ENCODE data around the gene PPP1R36. TPM values are rescaled to one million over a fixed set of nuclear protein-coding genes. Genes with fewer than 3 reads are reported as not detected.
"Not testable (repeated sequence)": the region's sequence is repeated elsewhere in the genome, so short reads cannot be mapped to it uniquely, and the experiment has no call there.

The PPP1R36 gene
- total RNA-seq, 1 donor from 2014 or later = 1.1 TPM

GRCh38 chr14:64614166-64614565 lies 64.4 kb downstream of the PPP1R36 start:
- no peak for DNase-seq (ENCODE audit: low spot score)
- Mint-ChIP-seq H3K27me3 (ENCODE audit: low read depth) (no peaks in the 10 kb centered on the region), H3K27ac (ENCODE audit: unreplicated experiment) (no peak overlapping the region), H3K36me3 (ENCODE audit: low read depth) (no peaks in the 10 kb centered on the region), H3K4me1 (ENCODE audit: low read depth) (peaks cover 34% of the 10 kb centered on the region), H3K9me3 (ENCODE audit: low read depth) (no peaks in the 10 kb centered on the region), H3K4me3 (ENCODE audit: unreplicated experiment) (no peak overlapping the region)
- no peak for TF ChIP-seq CTCF (IDR thresholded peaks at IDR 0.05)

GRCh38 chr14:64614805-64615391 lies 65.1 kb downstream of the PPP1R36 start:
- Mint-ChIP-seq H3K4me3 (ENCODE audit: unreplicated experiment) (no peak overlapping the region), H3K9me3 (ENCODE audit: low read depth) (no peaks in the 10 kb centered on the region), H3K27ac (ENCODE audit: unreplicated experiment) (no peak overlapping the region), H3K27me3 (ENCODE audit: low read depth) (no peaks in the 10 kb centered on the region), H3K36me3 (ENCODE audit: low read depth) (no peaks in the 10 kb centered on the region), H3K4me1 (ENCODE audit: low read depth) (peaks cover 40% of the 10 kb centered on the region)
- no peak for DNase-seq (ENCODE audit: low spot score)
- TF ChIP-seq CTCF (IDR thresholded peaks at IDR 0.05) = no peak

GRCh38 chr14:64617872-64618408 lies 68.2 kb downstream of the PPP1R36 start:
- not testable (repeated sequence) for H3K9me3 Mint-ChIP-seq (ENCODE audit: low read depth); H3K36me3 Mint-ChIP-seq (ENCODE audit: low read depth); DNase-seq (ENCODE audit: low spot score); H3K27ac Mint-ChIP-seq (ENCODE audit: unreplicated experiment); H3K4me3 Mint-ChIP-seq (ENCODE audit: unreplicated experiment); H3K27me3 Mint-ChIP-seq (ENCODE audit: low read depth)
- H3K4me1 Mint-ChIP-seq (ENCODE audit: low read depth) = peaks cover 25% of the 10 kb centered on the region

GRCh38 chr14:64620910-64621309 lies 71.1 kb downstream of the PPP1R36 start:
- no peak for TF ChIP-seq CTCF (IDR thresholded peaks at IDR 0.05)
- H3K4me1 Mint-ChIP-seq (ENCODE audit: low read depth) = peaks cover 18% of the 10 kb centered on the region
- no peaks in the 10 kb centered on the region for H3K36me3 Mint-ChIP-seq (ENCODE audit: low read depth)
- H3K27me3 Mint-ChIP-seq (ENCODE audit: low read depth) = no peaks in the 10 kb centered on the region
- H3K27ac Mint-ChIP-seq (ENCODE audit: unreplicated experiment) = no peak overlapping the region
- no peak for DNase-seq (ENCODE audit: low spot score)
- peaks cover 2% of the 10 kb centered on the region for H3K9me3 Mint-ChIP-seq (ENCODE audit: low read depth)
- no peak overlapping the region for H3K4me3 Mint-ChIP-seq (ENCODE audit: unreplicated experiment)

GRCh38 chr14:64623554-64624165 lies 73.9 kb downstream of the PPP1R36 start:
- no peak overlapping the region for H3K4me3 Mint-ChIP-seq (ENCODE audit: unreplicated experiment)
- DNase-seq (ENCODE audit: low spot score) = no peak
- peaks cover 2% of the 10 kb centered on the region for H3K9me3 Mint-ChIP-seq (ENCODE audit: low read depth)
- no peaks in the 10 kb centered on the region for H3K27me3 Mint-ChIP-seq (ENCODE audit: low read depth)
- H3K4me1 Mint-ChIP-seq (ENCODE audit: low read depth) = peaks cover 17% of the 10 kb centered on the region
- no peaks in the 10 kb centered on the region for H3K36me3 Mint-ChIP-seq (ENCODE audit: low read depth)
- no peak for TF ChIP-seq CTCF (IDR thresholded peaks at IDR 0.05)
- H3K27ac Mint-ChIP-seq (ENCODE audit: unreplicated experiment) = no peak overlapping the region
